Activated CD8-positive, alpha-beta memory T cell treated with anti-CD3 and anti-CD28 coated beads, Interleukin-2, amount 50 U/mL, for 4 hours (primary cell): ENCODE results near the gene CEP295NL.
"Not testable (repeated sequence)": the region's sequence is repeated elsewhere in the genome, so short reads cannot be mapped to it uniquely, and the experiment has no call there.

Experiments used
- DNase-seq: peaks from one replicate; pipeline ENCODE4 v3.0.0-alpha.2; 2020

CEP295NL gene, protein sequence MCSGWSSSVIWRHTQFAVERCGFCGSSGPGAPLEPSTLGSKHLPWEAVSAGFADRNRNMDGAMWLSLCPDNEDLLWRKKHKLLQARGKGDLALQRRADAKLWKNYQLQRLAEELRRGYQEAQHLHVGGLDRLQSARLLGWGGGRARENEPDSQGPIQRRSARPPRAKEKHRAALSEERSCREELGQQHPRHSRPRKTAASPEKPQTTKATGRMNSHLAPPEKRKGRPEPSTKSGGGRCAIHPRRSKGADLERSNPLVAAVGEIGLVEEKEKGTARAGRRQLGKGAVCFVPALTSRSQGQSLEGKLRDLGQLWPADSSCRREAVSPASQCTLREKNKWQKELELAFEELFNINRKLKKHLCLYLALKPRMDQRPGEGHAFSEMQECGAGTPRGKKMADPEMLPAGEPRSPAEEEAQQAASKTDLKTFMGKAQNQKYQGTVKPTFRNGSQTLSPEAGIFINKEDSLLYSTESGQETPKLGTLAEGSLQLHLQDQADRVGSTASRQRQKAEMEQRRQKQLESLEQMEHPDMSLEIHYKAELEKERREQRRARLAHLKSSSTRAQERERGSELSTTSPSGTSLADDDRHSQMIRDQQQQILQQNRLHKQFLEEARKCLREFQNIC

DNA sequence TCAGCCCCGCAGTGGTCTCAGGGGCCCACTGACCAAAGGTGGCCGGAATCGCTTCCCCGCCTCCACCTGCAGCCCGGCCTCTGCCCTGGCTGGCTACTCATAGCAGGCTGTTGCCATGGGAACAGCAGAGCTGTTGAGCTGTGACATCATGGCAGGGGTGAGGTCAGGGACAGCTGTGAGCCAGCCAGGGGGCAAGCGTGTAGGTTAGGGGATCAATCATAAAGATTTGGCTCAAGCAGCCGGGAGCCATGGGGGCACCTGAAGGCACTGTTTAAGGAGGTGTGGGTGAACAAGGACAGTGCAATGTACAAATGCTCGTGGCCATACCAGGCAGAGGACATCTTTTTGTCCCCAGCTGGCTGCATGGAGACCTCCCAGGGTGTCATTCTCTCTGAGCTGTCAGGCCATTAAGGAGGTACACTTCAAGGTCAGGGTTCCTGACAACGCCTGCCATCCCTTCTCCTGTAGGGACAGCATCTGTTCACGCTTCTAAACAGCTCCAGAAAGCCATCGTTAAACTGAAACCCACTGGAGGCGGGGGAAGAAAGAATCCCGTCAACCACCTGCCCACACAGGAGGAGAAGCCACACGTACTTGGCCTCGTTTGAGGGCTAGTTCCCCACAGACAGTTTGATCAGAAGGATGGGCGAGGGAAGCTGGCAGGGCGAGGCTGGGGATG is at the start of gene CEP295NL:
CEP295NL (minus strand) TSS at position 101 of the 679 bp plus-strand sequence. CDS start 1,373 bp downstream, outside the sequence.
- DNase-seq: no peak

DNA sequence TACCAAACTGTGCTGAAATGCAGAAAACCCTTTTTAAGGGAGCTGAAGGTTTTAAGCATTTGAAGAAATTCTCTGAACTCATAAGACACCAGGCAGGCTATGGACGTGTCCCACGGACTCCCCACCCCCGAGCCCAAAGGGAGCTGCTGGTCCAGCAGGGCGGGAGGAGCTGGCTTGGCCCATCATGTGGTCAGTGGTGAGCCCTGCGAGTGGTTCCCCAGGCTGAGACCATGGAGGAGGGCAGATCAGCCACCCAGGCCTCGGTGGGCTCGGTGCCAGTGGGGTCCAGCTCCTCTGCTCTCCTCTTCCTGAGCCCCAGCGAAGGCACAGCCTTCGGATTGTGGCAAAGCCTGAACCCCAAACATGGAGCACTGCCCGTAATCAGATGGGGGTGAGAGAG is 49.7 kb upstream of the CEP295NL start:
- no peak for DNase-seq

DNA sequence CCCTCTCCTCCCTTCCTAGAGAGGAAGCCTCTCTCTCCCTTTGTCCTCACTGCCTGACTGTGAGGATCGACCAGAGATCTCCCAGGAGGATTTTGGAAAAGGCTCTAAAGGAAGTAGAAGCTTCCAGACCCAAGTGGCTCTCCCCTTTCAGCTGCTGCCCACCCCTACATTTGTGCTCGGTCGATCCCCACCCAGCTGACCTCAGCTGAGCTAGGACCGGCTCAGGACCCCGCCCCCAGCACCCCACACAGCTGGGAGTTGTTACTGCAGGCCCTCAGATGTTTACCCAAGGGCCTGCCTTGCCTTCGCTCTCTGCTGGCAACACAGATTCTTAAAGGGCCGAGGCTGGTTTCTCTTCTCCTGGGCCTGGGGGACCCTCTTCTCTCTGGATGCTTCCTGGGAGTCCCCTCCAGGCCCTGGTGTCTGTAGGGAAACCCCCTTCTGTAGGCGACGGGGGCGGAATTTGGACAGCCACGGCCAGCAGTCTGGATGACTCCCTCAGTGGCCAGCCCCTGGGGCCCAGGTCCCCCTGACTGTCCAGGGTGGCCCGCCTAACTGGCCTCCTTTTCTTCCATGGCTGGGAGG is 49.1 kb upstream of the CEP295NL start:
- DNase-seq: no peak

DNA sequence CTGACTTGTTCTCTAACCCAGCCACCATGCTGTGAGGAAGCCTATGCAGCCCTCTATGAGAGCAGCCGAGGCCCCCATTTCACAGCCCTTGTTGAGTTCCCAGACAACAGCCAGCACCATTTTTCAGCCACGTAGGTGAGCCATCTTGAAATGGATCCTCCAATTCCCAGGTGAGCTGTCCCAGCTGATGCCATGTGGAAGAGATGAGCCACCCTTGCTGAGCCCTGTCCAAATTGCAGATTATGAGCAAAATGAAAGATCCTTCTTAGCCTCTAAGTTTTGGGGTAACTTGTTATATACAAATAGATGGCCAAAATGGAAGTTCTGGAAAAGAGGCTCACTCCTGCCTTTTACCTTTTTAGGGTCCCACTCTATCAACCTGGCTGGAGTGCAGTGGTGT is 47.9 kb upstream of the CEP295NL start:
- DNase-seq: no peak

DNA sequence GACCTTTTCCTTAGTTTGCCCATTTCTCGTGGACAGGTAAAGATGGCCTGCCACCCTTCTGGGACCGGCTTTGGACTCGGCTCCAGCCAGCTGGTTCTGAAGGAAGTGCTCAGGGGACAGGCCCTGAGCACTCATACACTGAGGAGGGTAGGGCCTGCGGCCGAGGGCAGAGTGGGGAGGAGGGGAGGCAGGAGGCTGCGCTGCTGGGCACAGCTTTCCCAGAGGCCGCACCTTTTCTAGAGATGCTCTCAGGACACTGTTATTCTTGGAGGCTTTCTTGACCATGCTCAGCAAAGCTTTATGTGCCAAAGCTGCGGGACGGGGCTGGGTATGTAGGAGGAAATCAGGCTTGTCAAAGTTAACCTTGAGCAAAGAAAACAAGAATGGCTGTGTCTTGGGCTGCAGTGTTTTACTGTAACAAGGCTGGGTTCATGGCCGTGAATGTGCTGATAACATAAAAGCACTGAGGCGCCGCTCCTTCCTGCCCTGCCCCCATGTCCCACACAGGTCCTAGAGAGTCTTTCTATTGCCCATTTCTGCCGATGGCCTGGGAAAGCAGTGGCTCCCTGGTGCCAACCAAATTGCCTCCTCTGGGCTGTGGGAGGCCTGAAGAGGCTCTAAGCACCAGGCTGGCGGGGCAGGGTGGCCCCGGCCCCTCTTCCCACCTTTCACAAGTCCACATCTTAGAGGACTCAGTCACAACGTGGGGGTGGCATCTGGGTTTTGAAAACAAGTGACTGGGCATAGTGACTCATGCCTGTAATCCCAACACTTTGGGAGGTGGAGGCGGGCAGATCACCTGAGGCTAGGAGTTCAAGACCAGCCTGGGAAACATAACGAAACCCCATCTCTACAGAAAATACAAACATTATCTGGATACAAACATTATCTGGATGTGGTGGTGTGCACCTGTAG is 44.5 kb upstream of the CEP295NL start:
- no peak for DNase-seq

DNA sequence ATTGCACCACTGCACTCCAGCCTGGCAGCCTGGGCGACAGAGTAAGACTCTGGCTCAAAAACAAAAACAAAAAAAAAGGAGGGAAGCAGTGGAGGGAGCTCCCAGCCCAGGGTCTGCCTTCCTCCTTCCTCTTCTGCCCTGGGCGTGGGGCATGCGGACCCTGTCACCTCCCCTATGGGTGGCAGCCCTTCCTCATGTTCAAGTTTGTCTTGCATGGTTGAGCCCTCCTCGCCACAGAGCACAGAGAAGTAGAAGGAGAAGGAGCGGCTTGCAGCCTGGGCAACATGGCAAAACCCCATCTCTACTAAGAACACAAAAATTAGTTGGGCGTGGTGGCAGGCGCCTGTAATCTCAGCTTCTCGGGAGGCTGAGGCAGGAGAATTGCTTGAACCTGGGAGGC is 43.6 kb upstream of the CEP295NL start:
- no peak for DNase-seq

DNA sequence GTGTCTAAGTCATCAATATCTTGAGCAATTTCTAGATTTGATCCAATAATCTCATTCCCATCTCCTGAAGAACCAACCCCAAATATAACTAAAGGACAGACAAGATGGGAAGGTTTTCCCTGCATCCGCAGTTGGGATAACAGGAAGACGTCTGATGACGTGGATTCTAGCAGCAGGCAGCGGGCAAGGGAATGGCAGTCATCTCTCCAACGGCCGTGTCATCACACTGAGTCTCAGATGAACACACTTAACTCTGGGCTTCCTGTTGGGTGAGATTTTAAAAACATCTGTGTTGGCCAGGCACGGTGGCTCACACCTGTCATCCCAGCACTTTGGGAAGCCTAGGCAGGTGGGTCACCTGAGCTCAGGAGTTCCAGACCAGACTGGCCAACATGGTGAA is 43.1 kb upstream of the CEP295NL start:
- DNase-seq: no peak

DNA sequence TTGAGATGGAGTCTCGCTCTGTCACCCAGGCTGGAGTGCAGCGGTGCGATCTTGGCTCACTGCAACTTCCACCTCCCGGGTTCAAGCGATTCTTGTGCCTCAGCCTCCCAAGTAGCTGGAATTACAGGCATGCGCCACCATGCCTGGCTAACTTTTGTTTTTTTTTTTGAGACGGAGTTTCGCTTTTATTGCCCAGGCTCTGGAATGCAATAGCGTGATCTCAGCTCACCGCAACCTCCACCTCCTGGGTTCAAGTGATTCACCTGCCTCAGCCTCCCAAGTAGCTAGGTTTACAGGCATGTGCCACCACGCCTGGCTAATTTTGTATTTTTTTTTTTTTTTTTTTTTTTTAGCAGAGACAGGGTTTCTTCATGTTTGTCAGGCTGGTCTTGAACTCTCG is 42.5 kb upstream of the CEP295NL start:
- DNase-seq: not testable (repeated sequence)

DNA sequence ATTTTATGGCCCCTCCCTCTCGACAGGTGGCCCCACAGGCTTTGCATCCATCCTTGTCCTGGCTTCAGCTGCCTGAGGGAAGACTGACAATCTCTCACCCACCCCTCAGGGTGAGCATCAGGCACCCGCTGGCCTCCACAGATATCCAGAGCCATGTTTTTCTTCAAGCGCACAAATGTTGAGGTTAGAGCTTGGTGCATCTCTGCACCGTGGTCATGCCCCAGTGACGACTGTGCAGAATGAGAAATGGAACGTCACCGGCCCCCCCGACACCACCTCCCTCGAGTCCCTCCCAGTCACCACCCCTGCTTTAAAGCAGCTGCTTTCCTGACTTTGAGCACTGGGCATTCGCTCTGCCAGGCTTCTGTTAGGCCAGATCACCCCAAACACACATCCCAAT is 42.0 kb upstream of the CEP295NL start:
- no peak for DNase-seq

DNA sequence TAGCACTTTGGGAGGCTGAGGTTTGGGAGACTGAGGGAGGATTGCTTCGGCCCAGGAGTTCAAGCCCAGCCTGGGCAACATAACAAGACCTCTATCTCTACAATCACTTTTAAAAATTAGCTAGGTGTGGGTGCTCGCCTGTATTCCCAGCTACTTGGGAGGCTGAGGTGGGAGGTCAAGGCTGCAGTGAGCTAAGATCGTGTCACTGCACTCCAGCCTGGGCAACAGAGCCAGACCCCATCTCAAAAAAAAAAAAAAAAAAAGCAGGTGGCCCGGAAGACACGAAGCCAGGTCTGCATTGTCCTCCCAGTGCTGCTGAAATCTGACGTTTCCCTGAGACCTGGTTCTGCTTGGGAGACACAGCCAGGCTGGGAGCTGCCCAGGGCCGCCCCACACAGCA is 41.0 kb upstream of the CEP295NL start:
- no peak for DNase-seq

DNA sequence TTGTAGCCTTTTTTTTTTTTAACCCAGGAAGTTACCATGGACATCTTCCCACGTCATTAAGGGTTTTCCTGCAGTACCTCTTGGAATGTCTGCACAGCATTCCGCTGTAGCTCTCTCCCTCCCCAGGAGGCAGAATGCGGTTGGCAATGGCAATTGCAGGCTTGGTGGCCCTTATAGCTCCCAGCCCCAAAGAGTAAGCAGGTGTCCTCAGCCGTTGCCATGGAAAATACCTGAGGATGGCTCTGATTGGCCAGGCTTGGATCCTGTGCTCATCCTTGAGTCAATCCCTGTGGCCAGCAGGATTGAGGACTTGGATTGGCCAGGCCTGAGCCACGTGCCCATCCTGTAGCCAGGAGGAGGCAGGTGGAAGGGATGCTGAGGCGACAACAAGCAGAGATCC is 37.7 kb upstream of the CEP295NL start:
- no peak for DNase-seq

DNA sequence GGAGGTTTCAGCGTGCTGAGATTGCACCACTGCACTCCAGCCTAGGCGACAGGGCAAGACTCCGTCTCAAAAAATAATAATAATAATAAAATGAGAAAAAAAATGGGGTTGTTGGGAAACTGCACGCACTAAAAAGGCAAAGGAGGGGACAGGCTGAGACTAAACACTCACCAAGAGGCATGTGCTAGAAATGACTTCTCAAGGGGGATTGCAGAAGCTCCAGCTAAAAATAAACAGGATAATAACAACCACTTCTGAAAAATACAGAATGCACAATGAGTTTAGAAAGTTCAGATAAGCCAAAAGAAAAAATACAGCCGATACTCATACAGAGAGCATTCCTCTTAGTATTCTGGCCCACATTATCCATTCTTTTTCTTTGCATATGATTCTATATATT is 37.3 kb upstream of the CEP295NL start:
- no peak for DNase-seq

DNA sequence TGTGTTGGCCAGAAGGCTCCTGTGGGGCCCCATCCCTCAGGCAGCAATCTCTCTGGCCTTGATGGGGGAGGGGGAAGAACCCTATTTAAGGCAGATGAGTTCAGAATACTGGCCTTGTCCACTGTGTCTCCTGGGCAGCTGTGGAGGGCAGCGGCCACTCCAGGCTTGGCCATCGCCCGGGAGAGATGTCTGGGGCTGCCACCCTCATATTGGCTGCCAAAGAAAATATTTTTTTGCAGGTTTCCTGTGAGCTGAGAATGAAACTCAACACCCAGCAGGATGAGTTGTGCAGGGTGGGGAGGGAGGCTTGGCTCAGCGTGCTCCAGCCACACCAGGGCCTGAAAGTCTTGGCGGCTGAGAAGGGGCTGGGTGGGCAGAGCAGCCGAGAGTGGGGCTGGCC is 36.6 kb upstream of the CEP295NL start:
- no peak for DNase-seq

DNA sequence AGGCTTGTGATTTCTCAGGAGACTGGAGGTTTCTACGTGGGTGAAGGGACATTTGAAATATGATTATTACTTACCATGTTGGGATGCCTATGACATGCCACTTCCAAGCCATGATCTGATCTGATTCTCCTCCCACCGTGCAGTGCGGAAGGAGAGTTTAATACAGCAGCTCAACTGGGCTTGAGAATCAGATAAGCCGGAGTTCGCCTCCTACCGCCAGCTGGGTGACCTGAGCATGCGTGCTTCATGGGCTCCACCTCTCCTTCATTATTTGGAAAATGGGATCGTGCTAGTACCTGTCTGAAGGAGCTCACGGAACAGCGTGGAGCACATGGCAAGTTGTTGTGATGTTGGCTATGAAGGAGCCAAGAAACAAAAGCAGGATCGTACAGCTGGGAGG is 34.6 kb upstream of the CEP295NL start:
- no peak for DNase-seq

DNA sequence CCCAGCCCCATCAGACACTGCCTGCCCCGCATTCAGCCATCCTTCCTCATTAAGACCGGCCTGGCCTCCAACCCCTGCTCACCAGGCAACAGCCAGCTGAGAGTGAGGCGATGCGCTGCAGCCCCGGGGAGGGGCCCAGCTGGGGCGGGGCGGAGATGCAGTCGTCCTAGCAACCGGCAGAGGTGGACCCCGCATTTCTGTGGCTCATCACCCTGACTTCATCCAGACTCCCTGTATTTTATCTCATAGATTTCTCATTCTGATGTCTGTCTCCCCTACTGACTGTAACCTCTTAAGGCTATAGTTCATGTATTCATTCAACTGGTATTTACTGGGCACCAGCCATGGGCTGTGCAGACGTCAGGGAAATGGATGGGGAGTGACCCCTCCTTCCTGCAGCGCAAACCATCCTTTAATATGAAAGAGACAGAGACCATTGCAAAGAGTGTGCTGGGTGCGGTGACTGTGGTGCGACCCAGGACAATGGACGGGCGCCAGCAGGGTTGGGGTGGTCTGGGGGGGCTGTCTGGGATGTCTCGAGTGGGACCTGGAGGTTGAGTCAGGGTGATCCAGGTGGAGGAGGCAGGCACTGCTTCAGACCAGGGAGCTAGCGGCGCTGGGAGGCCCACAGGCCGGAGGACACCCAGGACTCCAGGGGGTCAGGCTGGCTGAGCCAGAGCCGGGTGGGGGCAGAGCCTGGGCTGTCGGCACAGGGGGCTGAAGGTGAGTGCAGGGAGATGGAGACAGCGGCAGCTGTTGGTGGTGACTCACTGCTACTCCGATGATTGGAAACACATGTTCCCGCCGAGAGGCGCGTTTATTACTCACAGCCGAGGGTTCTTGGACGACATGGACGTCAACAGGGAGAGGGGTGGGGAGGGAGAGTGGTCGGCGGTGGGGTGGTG is 32.7 kb upstream of the CEP295NL start:
- no peak for DNase-seq

DNA sequence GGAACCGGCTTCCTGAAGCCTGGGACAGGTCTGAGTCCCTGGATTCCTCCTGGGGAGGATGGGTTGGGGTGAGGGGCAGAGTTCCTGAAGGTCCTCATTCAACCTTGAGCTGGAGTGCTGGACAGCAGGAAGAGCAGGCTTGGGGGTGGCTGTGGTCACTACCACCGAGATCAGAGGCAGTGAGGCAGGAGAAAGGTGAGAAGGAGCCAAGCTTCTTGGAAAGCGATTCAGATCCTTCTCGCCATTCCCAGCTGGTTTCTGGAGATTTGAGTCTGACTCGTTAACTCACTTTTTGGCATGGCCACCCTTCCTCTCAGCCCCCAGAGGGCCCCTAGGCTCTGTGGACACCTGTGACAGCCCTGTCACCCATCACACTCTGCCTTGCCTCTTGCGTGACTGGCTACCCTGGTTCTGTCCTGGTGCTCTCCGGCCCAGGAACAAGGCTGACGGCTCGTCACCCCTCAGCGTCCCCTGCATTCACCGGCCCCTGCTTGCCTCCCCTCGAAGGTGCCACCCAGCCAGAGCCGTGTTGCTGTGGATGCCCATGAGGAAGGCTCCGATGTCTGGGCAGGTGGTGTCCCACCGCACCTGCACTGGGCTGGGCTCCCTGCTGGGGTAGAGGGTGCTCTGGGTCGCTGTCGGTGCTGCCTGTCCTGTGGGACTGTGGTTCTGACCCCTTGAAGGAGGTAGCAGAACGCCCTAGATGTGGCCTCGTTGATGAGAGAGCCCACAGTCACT is 31.8 kb upstream of the CEP295NL start:
- DNase-seq: no peak

DNA sequence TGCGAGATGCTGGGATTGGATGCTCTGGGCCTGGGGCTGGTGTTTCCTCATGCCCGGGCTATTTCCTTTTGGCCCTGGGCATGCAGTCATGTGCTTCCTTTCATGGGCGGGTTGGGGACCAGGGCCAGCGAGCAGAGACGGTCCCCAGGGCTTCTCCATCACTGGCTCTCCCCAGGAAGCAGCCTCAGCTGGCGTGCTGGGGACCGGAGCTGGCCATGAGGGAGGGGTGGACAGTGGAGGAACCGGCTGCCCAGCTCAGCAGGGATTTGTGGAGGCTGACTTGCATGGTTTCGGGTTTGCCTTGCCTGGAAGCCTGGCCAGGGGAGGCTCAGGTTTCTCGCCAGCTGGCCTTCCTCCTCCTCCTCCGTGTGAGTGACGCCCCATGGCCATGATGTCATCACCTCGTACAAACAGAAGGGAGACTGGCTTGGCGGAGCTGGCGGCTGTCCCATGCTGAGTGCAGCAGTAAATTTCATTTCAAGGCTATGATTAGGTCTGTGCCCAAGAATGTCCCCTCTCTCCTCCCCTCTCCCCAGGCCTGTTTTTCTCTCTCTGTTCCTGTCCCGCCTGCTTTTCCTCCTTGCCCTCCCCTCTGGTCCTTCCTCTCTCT is 31.1 kb upstream of the CEP295NL start:
- no peak for DNase-seq

DNA sequence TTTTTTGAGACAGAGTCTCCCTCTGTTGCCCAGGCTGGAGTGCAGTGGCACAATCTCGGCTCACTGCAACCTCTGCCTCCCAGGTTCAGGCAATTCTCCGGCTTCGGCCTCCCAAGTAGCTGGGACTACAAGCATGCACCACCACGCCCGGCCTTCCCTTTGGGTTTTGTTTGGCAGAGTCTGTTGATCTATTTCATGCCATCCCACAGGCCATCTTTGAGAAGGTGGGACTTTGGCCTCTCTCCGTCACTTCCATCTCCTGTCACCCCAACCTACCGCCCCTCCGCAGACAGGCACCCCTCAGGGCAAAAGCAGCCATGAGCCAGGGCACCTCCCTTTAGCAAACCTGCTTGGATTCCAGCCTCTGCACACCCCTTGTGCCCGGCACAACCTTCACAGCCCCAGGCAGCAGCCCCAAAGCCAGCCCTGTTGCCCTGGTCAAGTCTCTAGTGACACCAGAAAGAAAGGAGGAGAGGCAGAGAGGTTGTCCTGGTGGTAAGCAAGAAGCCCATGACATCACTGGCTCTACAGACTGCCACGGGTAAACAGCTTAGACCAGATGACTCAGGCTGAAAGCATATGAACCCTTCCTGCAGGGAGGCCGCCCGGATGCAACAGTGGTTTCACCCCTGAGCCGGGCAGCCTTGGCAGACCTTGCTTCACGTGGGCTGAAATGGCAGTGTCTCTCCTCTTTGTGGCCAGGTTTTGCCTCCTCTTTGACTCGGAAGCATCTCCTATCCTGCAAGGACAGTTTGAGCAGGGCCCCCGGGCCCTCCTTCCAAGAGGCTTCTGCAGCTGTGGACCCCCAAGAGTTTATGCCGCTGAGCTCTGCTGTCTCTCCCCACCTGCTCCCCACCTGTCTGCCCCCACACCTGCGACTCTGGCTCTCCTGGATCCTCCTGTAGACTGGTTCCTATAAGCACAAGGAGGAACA is 30.3 kb upstream of the CEP295NL start:
- DNase-seq: peak; percentile 37
